NCI-H146 treated with DMSO at 0.1 percent for 48 hours (cell line): ENCODE data around the gene CERS5.
"Not testable (repeated sequence)": the region's sequence is repeated elsewhere in the genome, so short reads cannot be mapped to it uniquely, and the experiment has no call there.

Source experiments
- DNase-seq: peaks from one replicate; lab custom pipeline; 2025; ENCODE audit not compliant: unreplicated experiment; lab: John Stamatoyannopoulos, UW

The CERS5 gene

GRCh38 chr12:50187084-50187900 is 20.1 kb upstream of the CERS5 start:
- DNase-seq = no peak

DNA sequence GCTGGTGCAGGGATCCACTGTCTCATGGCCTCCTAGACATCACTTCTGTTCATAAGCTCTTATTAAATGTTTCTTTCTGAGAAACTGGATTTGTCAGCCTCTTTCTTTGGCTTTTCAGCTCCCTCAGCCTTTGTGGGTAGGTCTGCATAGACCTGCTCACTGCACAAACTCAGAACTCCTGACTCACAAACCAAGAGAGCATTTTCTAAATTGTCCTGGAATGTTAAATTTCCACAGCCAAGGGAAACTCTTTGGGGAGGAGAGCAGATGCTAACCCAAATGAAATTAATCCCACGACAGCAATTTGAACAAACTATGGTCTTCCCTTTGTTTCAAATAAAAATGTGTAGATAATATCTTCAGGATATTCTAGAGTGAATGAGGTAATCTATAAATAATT is 19.5 kb upstream of the CERS5 start:
- no peak for DNase-seq

GRCh38 chr12:50185970-50186663 is 18.9 kb upstream of the CERS5 start:
- no peak for DNase-seq

GRCh38 chr12:50185301-50185895 is 18.2 kb upstream of the CERS5 start:
- no peak for DNase-seq

DNA sequence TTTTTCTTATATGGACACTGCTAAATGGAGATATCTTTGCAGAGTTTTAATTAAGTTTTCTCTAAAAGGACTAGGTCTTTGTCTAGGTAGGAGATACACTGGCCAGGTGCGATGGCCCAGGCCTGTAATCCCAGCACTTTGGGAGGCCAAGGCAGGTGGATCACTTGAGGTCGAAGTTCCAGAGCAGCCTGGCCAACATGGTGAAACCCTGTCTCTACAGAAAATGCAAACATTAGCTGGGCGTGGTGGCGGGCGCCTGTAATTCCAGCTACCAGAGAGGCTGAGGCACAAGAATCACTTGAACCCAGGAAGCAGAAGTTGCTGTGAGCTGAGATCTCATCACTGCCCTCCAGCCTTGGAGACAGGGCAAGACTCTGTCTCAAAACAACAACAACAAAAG is 17.1 kb upstream of the CERS5 start:
- DNase-seq = no peak

DNA sequence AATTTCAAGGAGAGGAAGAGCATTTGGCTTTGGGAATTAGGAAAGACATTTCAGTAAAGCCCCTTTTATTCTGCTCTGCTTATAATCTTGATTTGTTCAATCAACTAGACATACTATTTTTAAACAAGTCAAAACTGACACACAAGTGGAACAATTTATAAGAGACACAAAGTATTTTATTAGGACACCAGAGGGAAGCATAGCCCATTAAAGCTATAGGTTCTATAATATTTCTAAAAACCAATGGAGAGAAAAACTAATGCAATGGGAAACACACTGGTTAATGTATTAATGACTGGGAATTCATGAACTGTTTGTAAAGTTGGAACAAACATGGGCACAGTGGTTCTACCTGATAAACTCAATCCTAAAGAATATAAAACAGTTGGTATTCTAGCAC is 15.3 kb upstream of the CERS5 start:
- DNase-seq = no peak

GRCh38 chr12:50181691-50182090 is 14.5 kb upstream of the CERS5 start:
- no peak for DNase-seq

DNA sequence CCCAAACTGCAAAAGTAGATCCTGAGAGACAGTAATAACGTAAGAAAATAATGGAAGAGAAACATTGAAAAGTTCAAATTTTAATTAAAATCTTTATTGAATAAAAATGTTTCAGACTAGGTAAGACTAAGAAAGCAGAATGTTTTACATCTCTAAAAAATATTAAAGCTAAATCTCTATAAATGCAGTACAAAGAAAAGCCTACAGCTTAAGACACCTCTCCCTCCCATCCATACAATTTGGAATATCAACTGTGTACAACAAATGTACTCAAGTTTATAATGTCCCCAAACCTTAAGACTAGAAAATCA is 8.5 kb upstream of the CERS5 start:
- DNase-seq = no peak

DNA sequence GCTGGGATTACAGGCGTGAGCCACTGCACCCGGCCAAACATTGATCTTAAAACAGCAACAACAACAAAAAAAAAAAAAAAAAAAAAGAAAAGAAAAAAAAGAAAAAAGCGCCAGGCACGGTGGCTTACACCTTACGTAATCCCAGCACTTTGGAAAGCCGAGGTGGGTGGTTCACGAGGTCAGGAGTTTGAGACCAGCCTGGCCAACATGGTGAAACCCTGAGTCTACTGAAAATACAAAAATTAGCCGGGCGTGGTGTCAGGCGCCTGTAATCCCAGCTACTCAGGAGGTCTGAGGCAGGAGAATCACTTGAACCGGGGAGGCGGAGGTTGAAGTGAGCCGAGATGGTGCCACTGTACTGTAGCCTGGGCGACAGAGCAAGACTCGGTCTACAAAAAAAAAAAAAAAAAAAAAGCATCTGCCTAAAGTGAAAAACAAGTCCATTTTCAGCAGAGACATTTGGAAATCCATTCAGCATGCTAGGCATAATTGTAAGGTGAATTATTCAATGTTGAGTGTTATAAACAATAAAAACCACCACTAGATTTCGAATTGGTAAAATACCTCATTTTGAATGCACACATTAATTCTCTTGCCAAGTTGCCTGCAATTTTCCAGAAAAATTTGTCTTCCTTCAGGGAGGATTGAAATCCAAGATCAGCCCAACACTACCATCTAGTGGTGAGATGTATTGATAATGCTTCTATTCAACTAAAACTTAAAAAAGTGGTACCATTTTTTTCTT is 8.0 kb upstream of the CERS5 start:
- DNase-seq = peak; percentile 46

DNA sequence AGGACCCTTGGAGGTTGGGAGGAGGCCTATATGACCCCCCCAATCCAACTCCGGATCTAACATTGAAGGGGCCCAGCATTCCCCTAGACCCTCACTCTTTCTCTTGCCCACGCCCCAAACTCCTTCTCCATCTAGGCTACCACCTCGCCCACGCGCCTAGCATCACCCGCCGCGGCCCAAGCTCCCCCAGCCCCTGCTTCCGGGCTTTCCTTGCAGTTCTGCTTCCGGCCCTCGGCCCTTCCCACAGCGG is 445 bp downstream of the CERS5 start:
- DNase-seq = peak; percentile 73

DNA sequence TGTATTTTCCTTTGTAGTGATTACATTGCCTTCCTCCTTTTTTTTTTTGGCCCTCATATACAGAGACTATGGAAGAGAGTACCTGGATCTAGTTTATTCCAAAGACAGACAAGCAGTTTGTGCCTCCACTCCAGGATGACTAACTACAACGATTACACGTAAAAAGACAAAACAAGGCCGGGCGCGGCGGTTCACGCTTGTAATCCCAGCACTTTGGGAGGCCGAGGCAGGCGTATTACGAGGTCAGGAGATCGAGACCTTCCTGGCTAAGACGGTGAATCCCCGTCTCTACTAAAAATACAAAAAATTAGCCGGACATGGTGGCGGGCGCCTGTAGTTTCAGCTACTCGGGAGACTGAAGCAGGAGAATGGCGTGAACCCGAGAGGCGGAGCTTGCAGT is 2.2 kb downstream of the CERS5 start:
- DNase-seq = no peak

DNA sequence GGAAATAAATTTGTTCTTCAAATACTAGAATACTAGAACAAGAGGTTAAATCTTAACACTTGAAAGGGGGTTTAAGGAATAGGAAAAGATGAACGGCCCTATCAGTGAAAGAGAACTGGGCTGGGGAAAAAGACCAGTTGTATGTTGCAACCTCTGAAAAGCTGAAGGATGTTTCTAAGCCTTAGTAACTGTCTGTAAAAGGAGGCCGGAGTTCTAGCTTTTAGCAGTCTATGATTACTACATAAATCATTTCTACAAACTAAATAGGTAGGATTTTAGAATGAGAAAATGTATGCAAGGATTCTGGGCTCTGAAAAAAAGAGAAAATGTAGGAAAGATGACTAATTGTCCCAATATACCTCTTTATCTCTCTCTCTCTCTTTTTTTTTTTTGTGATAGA is 4.9 kb downstream of the CERS5 start:
- no peak for DNase-seq

- DNase-seq = no peak
Observed at GRCh38 chr12:50160643-50161042, 6.5 kb downstream of the CERS5 start.

GRCh38 chr12:50157259-50157658 is 9.9 kb downstream of the CERS5 start:
- no peak for DNase-seq

- no peak for DNase-seq
Observed at GRCh38 chr12:50156641-50157040, 10.5 kb downstream of the CERS5 start.

DNA sequence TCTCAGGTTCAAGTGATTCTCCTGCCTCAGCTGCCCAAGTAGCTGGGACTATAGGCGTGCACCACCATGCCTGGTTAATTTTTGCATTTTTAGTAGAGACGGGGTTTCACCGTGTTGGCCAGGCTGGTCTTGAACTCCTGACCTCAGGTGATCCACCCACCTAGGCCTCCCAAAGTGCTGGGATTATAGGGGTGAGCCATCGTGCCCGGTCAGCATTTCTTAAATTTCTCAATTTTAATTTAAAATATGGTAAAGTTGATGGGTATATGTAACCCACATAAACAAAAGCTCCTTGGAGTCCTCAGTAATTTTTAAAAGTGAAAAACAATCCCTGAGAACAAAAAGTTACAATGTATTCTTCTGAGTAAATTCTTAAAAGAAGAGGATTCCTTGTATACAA is 12.2 kb downstream of the CERS5 start:
- not testable (repeated sequence) for DNase-seq

DNA sequence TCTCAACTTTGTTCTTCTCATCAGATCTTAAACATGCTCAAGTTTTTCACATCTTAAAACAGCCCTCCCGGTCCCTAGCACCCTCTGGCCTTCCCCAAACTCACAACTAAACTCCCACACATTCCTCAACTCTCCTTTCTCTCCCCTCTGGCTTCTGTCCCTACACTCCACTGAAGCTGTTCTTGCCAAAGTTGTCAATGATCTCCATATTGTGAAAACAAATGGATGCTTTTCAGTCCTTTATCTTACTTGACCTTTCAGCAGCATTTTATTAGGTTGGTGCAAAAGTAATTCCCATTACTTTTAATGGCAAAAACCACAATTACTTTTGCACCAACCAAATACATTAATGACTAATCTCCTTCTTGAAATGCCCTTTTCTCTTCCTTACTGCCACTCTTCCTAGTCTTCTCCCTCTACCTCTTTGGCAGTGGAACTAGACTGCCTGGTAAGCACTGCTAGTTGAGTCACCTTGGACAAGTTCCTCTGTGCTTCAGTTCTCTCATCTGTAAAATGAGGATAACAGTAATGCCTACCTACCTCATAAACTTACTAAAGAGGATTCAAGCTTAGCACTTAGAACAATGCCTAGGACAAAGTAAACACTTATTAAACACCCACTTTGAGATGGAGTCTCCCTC is 16.0 kb downstream of the CERS5 start:
- no peak for DNase-seq

DNA sequence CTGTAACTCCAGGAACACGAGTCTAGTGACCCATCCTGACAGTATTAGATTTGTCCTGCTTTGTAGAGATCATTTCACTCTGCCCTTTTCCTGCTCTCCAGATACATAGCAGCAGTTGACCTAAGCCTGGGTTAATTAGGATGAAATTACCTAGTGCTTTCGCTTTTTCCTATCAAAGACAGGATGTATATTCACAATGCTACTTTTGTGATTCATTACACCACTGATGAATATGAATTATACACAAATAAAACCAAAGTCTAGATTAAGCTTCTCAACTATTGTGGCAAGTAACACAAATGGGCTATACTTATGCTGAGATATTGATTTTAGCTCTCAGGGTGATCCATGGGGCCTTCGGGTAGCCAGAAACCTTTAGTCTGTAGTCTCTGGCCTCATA is 17.9 kb downstream of the CERS5 start:
- DNase-seq = no peak

GRCh38 chr12:50148011-50148410 is 19.2 kb downstream of the CERS5 start:
- DNase-seq = not testable (repeated sequence)

DNA sequence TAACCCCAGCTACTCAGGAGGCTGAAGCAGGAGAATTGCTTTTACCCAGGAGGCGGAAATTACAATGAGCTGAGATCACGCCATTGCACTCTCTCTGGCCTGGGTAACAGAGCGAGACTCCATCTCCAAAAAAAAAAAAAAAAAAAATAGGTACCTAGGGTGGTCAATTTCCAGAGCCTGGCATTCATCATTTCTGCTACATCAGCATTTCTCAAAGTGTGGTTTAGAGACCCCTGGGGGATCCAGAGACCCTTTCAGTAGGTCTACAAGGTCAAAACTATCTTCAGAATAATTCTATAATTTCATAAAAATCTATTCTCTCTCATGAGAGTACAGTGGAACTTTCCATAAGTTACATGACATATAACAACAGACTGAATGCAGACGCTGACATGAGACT is 19.9 kb downstream of the CERS5 start:
- DNase-seq = no peak

- DNase-seq = no peak
Observed at GRCh38 chr12:50145439-50145838, 21.7 kb downstream of the CERS5 start.

DNA sequence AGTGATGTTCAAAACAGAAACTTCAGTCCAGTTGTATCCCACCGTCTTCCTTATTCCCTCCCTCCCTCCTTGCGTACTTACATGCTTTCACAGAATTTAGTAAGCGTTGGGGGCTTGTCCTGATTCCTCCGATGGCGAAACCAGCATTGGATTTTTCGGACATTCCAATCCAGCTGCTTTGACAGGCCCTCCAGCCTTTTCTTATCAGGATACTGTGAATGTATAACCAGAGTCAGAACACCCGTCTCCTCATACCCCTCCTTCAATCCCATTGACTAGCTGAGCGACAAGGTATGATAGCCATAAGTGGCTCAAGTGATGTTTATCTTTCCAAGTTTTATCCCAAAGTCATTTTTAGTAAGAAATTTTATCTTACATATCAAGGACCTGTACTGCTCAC is 24.2 kb downstream of the CERS5 start:
- no peak for DNase-seq
